Measurements from ENCODE around the gene CFAP68.

DNA sequence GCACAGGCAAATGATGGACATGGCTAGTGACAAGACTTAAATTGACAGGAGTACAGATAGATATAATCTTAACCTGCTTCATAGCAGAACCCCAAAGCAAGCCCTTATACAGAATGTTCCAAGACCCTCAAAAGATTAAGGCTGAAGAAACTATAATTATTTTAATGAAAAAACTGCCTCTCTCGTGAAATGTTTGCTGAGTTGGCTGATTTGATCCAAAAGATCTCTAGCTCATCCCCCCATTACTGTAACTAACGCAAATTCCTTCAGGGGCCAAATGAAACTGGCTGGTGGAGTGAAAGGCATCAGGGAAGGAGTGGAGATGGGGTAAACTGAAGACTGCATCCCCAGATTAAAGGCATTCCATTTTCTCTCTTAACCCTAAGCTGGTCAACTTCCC, 27.2 kb upstream of the CFAP68 start:
- no peak for TF ChIP-seq YY1 (tag by site-specific recombination; IDR thresholded peaks at IDR 0.05)
- TF ChIP-seq ZSCAN23 (tag by site-specific recombination; IDR thresholded peaks at IDR 0.05) = no peak
- TF ChIP-seq, protein P1, sequence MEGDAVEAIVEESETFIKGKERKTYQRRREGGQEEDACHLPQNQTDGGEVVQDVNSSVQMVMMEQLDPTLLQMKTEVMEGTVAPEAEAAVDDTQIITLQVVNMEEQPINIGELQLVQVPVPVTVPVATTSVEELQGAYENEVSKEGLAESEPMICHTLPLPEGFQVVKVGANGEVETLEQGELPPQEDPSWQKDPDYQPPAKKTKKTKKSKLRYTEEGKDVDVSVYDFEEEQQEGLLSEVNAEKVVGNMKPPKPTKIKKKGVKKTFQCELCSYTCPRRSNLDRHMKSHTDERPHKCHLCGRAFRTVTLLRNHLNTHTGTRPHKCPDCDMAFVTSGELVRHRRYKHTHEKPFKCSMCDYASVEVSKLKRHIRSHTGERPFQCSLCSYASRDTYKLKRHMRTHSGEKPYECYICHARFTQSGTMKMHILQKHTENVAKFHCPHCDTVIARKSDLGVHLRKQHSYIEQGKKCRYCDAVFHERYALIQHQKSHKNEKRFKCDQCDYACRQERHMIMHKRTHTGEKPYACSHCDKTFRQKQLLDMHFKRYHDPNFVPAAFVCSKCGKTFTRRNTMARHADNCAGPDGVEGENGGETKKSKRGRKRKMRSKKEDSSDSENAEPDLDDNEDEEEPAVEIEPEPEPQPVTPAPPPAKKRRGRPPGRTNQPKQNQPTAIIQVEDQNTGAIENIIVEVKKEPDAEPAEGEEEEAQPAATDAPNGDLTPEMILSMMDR (tag by site-specific recombination; IDR thresholded peaks at IDR 0.05) = no peak
- TF ChIP-seq, protein P2, sequence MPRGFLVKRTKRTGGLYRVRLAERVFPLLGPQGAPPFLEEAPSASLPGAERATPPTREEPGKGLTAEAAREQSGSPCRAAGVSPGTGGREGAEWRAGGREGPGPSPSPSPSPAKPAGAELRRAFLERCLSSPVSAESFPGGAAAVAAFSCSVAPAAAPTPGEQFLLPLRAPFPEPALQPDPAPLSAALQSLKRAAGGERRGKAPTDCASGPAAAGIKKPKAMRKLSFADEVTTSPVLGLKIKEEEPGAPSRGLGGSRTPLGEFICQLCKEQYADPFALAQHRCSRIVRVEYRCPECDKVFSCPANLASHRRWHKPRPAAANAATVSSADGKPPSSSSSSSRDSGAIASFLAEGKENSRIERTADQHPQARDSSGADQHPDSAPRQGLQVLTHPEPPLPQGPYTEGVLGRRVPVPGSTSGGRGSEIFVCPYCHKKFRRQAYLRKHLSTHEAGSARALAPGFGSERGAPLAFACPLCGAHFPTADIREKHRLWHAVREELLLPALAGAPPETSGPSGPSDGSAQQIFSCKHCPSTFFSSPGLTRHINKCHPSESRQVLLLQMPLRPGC (tag by site-specific recombination; IDR thresholded peaks at IDR 0.05) = no peak
- TF ChIP-seq ZFP3 (tag by site-specific recombination; IDR thresholded peaks at IDR 0.05; ENCODE audit: low read depth) = no peak
